ENCODE measurements around the gene KRTAP10-10. TPM values are rescaled to one million over a fixed set of nuclear protein-coding genes. Genes with fewer than 3 reads are reported as not detected.

KRTAP10-10 gene
- polyA plus RNA-seq, 1 donor (not counting 4 experiments of a cell fraction or from before 2014, with no cell fraction given) = not detected

DNA sequence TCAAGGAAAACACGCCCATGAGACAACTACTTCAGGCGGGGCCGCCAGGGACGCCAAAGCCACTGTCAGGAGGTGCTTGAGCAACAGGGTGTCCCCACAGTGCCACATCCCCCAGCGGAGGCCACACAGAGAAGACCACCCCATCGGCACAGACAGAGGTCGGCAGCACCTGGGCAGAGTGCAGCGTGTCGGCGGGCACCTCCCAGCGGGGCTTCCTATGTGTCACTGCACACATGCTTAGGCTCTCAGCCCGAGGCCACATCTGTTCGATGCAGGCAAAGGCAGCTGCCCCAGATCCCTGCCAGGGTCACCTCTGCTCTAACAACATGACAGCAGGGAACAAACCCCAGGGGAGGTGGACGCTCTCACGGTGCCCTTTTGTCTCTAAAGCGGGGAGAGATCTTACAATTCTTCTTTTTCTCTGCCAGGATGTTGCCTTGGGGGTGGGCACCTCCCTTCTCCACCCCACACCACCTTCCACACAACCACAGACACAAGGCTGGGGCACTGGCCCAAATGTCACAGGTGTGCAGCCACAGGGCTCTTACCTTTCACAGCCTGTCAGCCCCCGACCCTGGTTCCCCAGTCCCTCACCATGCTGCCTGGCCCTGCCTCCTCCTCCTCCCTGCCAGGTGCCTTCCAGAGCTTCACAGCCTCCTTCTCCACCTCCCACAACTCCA is 21.1 kb upstream of the KRTAP10-10 start:
- FAIRE-seq (no peak), DNase-seq (ENCODE audit: low read depth, low spot score) (no peak)
- Histone ChIP-seq H3K9me3 (ENCODE audit: control insufficient read depth, low read depth, low read length) (peaks cover 9% of the 10 kb centered on the region), H3K79me2 (ENCODE audit: control insufficient read depth, insufficient read depth, low read length) (no peaks in the 10 kb centered on the region), H3K27me3 (ENCODE audit: control insufficient read depth, extremely low read depth, insufficient read depth, low read length) (peaks cover 19% of the 10 kb centered on the region), H3K4me2 (ENCODE audit: control insufficient read depth, extremely low read depth, insufficient read depth, low read depth, low read length) (peak overlapping the region; percentile 56), H3K4me3 (ENCODE audit: control insufficient read depth in 2 of 3, extremely low read depth in 1 of 3, insufficient read depth in 2 of 3, low read depth in 1 of 3, low read length in 3 of 3) (no peak overlapping the region), H3K36me3 (ENCODE audit: control insufficient read depth in 2 of 2, extremely low read depth in 1 of 2, insufficient read depth in 2 of 2, low read length in 2 of 2) (no peaks in the 10 kb centered on the region), H3K4me1 (ENCODE audit: control insufficient read depth, extremely low read depth, insufficient read depth, low read length) (peaks cover 7% of the 10 kb centered on the region), H3K9ac (ENCODE audit: control insufficient read depth, extremely low read depth, insufficient read depth, low read length) (no peak overlapping the region), H3K27ac (ENCODE audit: control insufficient read depth, insufficient read depth, low read length) (no peak overlapping the region), H2AFZ (ENCODE audit: control insufficient read depth, low read length) (no peak overlapping the region), H4K20me1 (ENCODE audit: control insufficient read depth, extremely low read depth, insufficient read depth, low read length) (no peaks in the 10 kb centered on the region), H3K9me1 (ENCODE audit: control insufficient read depth, extremely low read depth, insufficient read depth, low read length) (no peaks in the 10 kb centered on the region)
- TF ChIP-seq, protein P1, sequence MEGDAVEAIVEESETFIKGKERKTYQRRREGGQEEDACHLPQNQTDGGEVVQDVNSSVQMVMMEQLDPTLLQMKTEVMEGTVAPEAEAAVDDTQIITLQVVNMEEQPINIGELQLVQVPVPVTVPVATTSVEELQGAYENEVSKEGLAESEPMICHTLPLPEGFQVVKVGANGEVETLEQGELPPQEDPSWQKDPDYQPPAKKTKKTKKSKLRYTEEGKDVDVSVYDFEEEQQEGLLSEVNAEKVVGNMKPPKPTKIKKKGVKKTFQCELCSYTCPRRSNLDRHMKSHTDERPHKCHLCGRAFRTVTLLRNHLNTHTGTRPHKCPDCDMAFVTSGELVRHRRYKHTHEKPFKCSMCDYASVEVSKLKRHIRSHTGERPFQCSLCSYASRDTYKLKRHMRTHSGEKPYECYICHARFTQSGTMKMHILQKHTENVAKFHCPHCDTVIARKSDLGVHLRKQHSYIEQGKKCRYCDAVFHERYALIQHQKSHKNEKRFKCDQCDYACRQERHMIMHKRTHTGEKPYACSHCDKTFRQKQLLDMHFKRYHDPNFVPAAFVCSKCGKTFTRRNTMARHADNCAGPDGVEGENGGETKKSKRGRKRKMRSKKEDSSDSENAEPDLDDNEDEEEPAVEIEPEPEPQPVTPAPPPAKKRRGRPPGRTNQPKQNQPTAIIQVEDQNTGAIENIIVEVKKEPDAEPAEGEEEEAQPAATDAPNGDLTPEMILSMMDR (optimal IDR thresholded peaks at IDR 0.05 in 1 of 3, IDR thresholded peaks at IDR 0.05 in 1 of 3, conservative IDR thresholded peaks at IDR 0.05 in 1 of 3; ENCODE audit: extremely low read depth in 1 of 3, insufficient read depth in 2 of 3, low read length in 3 of 3) = no peak
- TF ChIP-seq EZH2 (IDR thresholded peaks at IDR 0.05; ENCODE audit: low read length) = no peak
- dilution Hi-C loops (cut with MboI; ENCODE audit: extremely low pct_ligation_motif_present, low sequenced_read_pairs) = no loop called here

DNA sequence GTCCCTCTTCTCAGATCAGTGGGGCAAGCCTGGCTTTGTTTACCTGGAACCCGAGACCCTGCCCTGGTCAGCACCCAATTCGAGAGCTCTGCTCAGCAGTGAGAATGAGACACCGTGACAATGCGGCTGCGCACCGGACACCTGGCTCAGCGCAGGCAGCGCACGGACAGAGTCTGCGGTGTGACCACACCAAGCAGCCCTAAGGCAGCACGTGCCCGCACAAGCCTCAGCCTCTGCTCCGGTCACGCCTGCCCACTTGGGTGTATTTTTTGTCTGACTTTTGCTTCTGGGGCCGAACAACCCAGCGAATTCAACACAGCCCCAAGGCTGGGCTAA is 20.6 kb upstream of the KRTAP10-10 start:
- H3K9me1 ChIP-seq (ENCODE audit: control insufficient read depth, extremely low read depth, insufficient read depth, low read length) = no peaks in the 10 kb centered on the region
- no peaks in the 10 kb centered on the region for H3K79me2 ChIP-seq (ENCODE audit: control insufficient read depth, insufficient read depth, low read length)
- H3K9ac ChIP-seq (ENCODE audit: control insufficient read depth, extremely low read depth, insufficient read depth, low read length) = no peak overlapping the region
- dilution Hi-C loops (cut with MboI; ENCODE audit: extremely low pct_ligation_motif_present, low sequenced_read_pairs) = no loop called here
- H4K20me1 ChIP-seq (ENCODE audit: control insufficient read depth, extremely low read depth, insufficient read depth, low read length) = no peaks in the 10 kb centered on the region
- peaks cover 7% of the 10 kb centered on the region for H3K9me3 ChIP-seq (ENCODE audit: control insufficient read depth, low read depth, low read length)
- FAIRE-seq = no peak
- peak overlapping the region; percentile 56 for H3K4me2 ChIP-seq (ENCODE audit: control insufficient read depth, extremely low read depth, insufficient read depth, low read depth, low read length)
- H3K36me3 ChIP-seq (ENCODE audit: control insufficient read depth in 2 of 2, extremely low read depth in 1 of 2, insufficient read depth in 2 of 2, low read length in 2 of 2) = no peaks in the 10 kb centered on the region
- no peak for DNase-seq (ENCODE audit: low read depth, low spot score)
- no peak overlapping the region for H3K27ac ChIP-seq (ENCODE audit: control insufficient read depth, insufficient read depth, low read length)
- peaks cover 7% of the 10 kb centered on the region for H3K4me1 ChIP-seq (ENCODE audit: control insufficient read depth, extremely low read depth, insufficient read depth, low read length)
- TF ChIP-seq, protein P1 (optimal IDR thresholded peaks at IDR 0.05 in 1 of 3, IDR thresholded peaks at IDR 0.05 in 1 of 3, conservative IDR thresholded peaks at IDR 0.05 in 1 of 3; ENCODE audit: extremely low read depth in 1 of 3, insufficient read depth in 2 of 3, low read length in 3 of 3) = no peak
- no peak for TF ChIP-seq EZH2 (IDR thresholded peaks at IDR 0.05; ENCODE audit: low read length)
- no peak overlapping the region for H2AFZ ChIP-seq (ENCODE audit: control insufficient read depth, low read length)
- H3K4me3 ChIP-seq (ENCODE audit: control insufficient read depth in 2 of 3, extremely low read depth in 1 of 3, insufficient read depth in 2 of 3, low read depth in 1 of 3, low read length in 3 of 3) = no peak overlapping the region
- peaks cover 19% of the 10 kb centered on the region for H3K27me3 ChIP-seq (ENCODE audit: control insufficient read depth, extremely low read depth, insufficient read depth, low read length)

Measured in keratinocyte (primary cell).